HepG2 (cell line): ENCODE results near the gene CHST13. TPM values are rescaled to one million over a fixed set of nuclear protein-coding genes. Genes with fewer than 3 reads are reported as not detected.
A peak's percentile ranks its signal among the peaks of the same experiment; 100 is the strongest.

ENCODE experiments used
- CBFB ChIP-seq: sonication (generic); formaldehyde crosslinking; IDR thresholded peaks from 2 replicates; pipeline ENCODE4 v1.4.0; 2020; ENCODE audit warnings: missing genetic modification reagents
- HOXD1 ChIP-seq: sonication (generic); formaldehyde crosslinking; IDR thresholded peaks from 2 replicates; pipeline ENCODE4 v1.5.0; 2020; ENCODE audit warnings: missing genetic modification reagents
- MAFG ChIP-seq: sonication (generic); formaldehyde crosslinking; IDR thresholded peaks from 2 replicates; pipeline ENCODE4 v1.5.1; 2020; ENCODE audit warnings: mild to moderate bottlenecking, missing genetic modification reagents
- NONO ChIP-seq, 2 experiments: fragments of 450-650 bp in 1 of 2; sonication (generic) in 1 of 2; formaldehyde crosslinking in 1 of 2; IDR thresholded peaks in 1 of 2; conservative IDR thresholded peaks in 1 of 2; 2 replicates each; pipeline versions ENCODE4 v1.6.1 to v1.8.0; 2017 to 2022; ENCODE audit warnings: mild to moderate bottlenecking in 1 of 2, missing genetic modification reagents in 1 of 2, moderate library complexity in 1 of 2
- PAXIP1 ChIP-seq: sonication (generic); formaldehyde crosslinking; conservative IDR thresholded peaks from 2 replicates; pipeline ENCODE4 v1.4.0; 2020; ENCODE audit warnings: mild to moderate bottlenecking, missing genetic modification reagents, moderate library complexity
- POLR2G ChIP-seq: fragments of 200-400 bp; formaldehyde crosslinking; IDR thresholded peaks from 2 replicates; pipeline ENCODE4 v1.6.1; 2018; ENCODE audit warnings: mild to moderate bottlenecking, low read depth, low read length, moderate library complexity
- REST ChIP-seq, 2 experiments: IDR thresholded peaks; 2 replicates each; pipeline ENCODE4 v1.6.1; 2011 to 2012; ENCODE audit warnings: low read length in 2 of 2, borderline replicate concordance in 1 of 2, low read depth in 1 of 2, mild to moderate bottlenecking in 1 of 2, moderate library complexity in 1 of 2
- RXRB ChIP-seq: IDR thresholded peaks from 2 replicates; pipeline ENCODE4 v1.6.1; 2016; ENCODE audit warnings: borderline replicate concordance, missing genetic modification reagents, missing compliant biosample characterization
- SNAPC4 ChIP-seq: sonication (generic); formaldehyde crosslinking; IDR thresholded peaks from 2 replicates; pipeline ENCODE4 v1.4.0; 2020; ENCODE audit warnings: mild to moderate bottlenecking, missing genetic modification reagents
- TCF12 ChIP-seq, 2 experiments: fragments of 450-650 bp in 1 of 2; sonication (generic) in 1 of 2; formaldehyde crosslinking in 1 of 2; IDR thresholded peaks; 2 replicates each; pipeline versions ENCODE4 v1.6.1 to v1.8.0; 2017 to 2022; ENCODE audit warnings: antibody characterized with exemption in 1 of 2, mild to moderate bottlenecking in 1 of 2, missing genetic modification reagents in 1 of 2, moderate library complexity in 1 of 2
- TOE1 ChIP-seq: sonication (generic); formaldehyde crosslinking; IDR thresholded peaks from 2 replicates; pipeline ENCODE4 v1.4.0; 2020; ENCODE audit warnings: mild to moderate bottlenecking, missing genetic modification reagents
- ZFX ChIP-seq: sonication (generic); formaldehyde crosslinking; IDR thresholded peaks from 2 replicates; pipeline ENCODE4 v1.4.0; 2020; ENCODE audit warnings: mild to moderate bottlenecking, low read depth, missing genetic modification reagents, moderate library complexity
- ZNF674 ChIP-seq: sonication (generic); formaldehyde crosslinking; IDR thresholded peaks from 2 replicates; pipeline ENCODE4 v1.5.0; 2020; ENCODE audit warnings: low read depth, mild to moderate bottlenecking, missing genetic modification reagents
- ZNF879 ChIP-seq: sonication (generic); formaldehyde crosslinking; IDR thresholded peaks from 2 replicates; pipeline ENCODE4 v1.8.1; 2023; ENCODE audit warnings: missing genetic modification reagents
- polyA plus RNA-seq, 8 experiments: library from polyadenylated mRNA; depleted of rRNA in 3 of 8; stranded (reverse) in 7 of 8; unstranded in 1 of 8; fragments of >200 nt; fragmentation: Illumina TruSeq in 4 of 8; extraction: Trizol in 4 of 8; gene quantifications; 2 replicates each; pipeline versions ENCODE4 v1.2.1 to v1.2.3, GENCODE V29; 2011 to 2016; ENCODE audit warnings: low read depth in 4 of 8, missing spikeins in 1 of 8, mixed read lengths in 1 of 8; ENCODE audit not compliant: insufficient read depth in 1 of 8
- total RNA-seq, 5 experiments: library from RNA; depleted of rRNA; stranded (reverse); fragments of >200 nt; fragmentation: Illumina TruSeq; extraction: Trizol; gene quantifications; 2 replicates each; pipeline ENCODE4 v1.2.3, GENCODE V29; 2016; ENCODE audit warnings: low read depth in 1 of 5

The CHST13 gene
- total and polyA plus RNA-seq, 2 of the 13 experiments (the other 11 are each of a cell fraction or from before 2014, with no cell fraction given), result 32.0 to 43.1 TPM

- TF ChIP-seq SNAPC4 (CRISPR knock-in tag) (no peak), REST (IDR thresholded peaks at IDR 0.05; ENCODE audit: borderline replicate concordance in 1 of 2, low read depth in 1 of 2, low read length in 2 of 2) (no peak), MAFG (CRISPR knock-in tag) (no peak), CBFB (CRISPR knock-in tag) (no peak), NONO (IDR thresholded peaks at IDR 0.05) (no peak), NONO (CRISPR knock-in tag; conservative IDR thresholded peaks at IDR 0.05) (no peak), ZFX (CRISPR knock-in tag) (no peak), ZNF879 (CRISPR knock-in tag) (no peak), TOE1 (CRISPR knock-in tag) (no peak), PAXIP1 (no peak), POLR2G (peak; percentile 40; the same call in 1 of the 2 replicates), HOXD1 (no peak), TCF12 (IDR thresholded peaks at IDR 0.05) (no peak), TCF12 (CRISPR knock-in tag; IDR thresholded peaks at IDR 0.05) (no peak), RXRB (CRISPR knock-in tag) (no peak), ZNF674 (CRISPR knock-in tag) (no peak)
Observed at GRCh38 chr3:126517986-126518778, 5.8 kb upstream of the CHST13 start (continued).
